Left lobe of liver (tissue), 2 donors: ENCODE measurements around the gene ZFP57. TPM values are rescaled to one million over a fixed set of nuclear protein-coding genes. Genes with fewer than 3 reads are reported as not detected.

Experiments
- ATAC-seq: fragments of 200-7000 bp; cut with Tn5 transposase; one replicate; pipeline ENCODE4 v1.9.1; 2020; ENCODE audit warnings: mild to moderate bottlenecking, moderate library complexity
- DNase-seq: peaks from one replicate; pipeline ENCODE4 v3.0.0-alpha.2; 2020; ENCODE audit warnings: low spot score
- total RNA-seq: library from RNA; stranded (reverse); gene quantifications from one replicate; pipeline ENCODE4 v1.2.1, GENCODE V29; 2021
- donor health status: DM: no; HTN: no; CAD: no; lungs with moderate emphysema.
- donor health status: DM: no; HTN: yes; CAD: no.

ZFP57 gene
- total RNA-seq, 1 donor from 2014 or later, result not detected

GRCh38 chr6:29627755-29628418 is 53.1 kb downstream of the ZFP57 start:
- ATAC-seq (peak; percentile 39), DNase-seq (no peak)

GRCh38 chr6:29626948-29627754 is 53.8 kb downstream of the ZFP57 start:
- ATAC-seq, result no peak
- no peak for DNase-seq

- no peak for ATAC-seq
- DNase-seq, result no peak
These were observed 55.5 kb downstream of the ZFP57 start for GRCh38 chr6:29625337-29625930.

- no peak for DNase-seq
- no peak for ATAC-seq
These were observed 56.4 kb downstream of the ZFP57 start for GRCh38 chr6:29624520-29624961.

Other genes starting within 250 kb of the ZFP57 start
- not detected for gene OR10C1, start 241.8 kb downstream of the ZFP57 start, total RNA-seq
- gene OR11A1, start 224.1 kb downstream of the ZFP57 start, total RNA-seq, result not detected
- gene OR2H1, start 224.0 kb downstream of the ZFP57 start, total RNA-seq, result not detected
- gene MAS1L, start 193.2 kb downstream of the ZFP57 start, total RNA-seq, result not detected
- 0.93 TPM for gene UBD, start 121.4 kb downstream of the ZFP57 start, total RNA-seq
- not detected for gene OR2H2, start 96.0 kb downstream of the ZFP57 start, total RNA-seq
- gene GABBR1, start 48.0 kb downstream of the ZFP57 start, total RNA-seq, result 3.0 TPM
- gene MOG, start 24.1 kb downstream of the ZFP57 start, total RNA-seq, result not detected
- 30.6 TPM for gene HLA-F, start 42.3 kb upstream of the ZFP57 start, total RNA-seq
- not detected for gene HLA-G, start 146.7 kb upstream of the ZFP57 start, total RNA-seq